ENCODE measurements around the gene SNX14. TPM values are rescaled to one million over a fixed set of nuclear protein-coding genes. Genes with fewer than 3 reads are reported as not detected.
"Not testable (repeated sequence)": the region's sequence is repeated elsewhere in the genome, so short reads cannot be mapped to it uniquely, and the experiment has no call there.

Gene SNX14, protein sequence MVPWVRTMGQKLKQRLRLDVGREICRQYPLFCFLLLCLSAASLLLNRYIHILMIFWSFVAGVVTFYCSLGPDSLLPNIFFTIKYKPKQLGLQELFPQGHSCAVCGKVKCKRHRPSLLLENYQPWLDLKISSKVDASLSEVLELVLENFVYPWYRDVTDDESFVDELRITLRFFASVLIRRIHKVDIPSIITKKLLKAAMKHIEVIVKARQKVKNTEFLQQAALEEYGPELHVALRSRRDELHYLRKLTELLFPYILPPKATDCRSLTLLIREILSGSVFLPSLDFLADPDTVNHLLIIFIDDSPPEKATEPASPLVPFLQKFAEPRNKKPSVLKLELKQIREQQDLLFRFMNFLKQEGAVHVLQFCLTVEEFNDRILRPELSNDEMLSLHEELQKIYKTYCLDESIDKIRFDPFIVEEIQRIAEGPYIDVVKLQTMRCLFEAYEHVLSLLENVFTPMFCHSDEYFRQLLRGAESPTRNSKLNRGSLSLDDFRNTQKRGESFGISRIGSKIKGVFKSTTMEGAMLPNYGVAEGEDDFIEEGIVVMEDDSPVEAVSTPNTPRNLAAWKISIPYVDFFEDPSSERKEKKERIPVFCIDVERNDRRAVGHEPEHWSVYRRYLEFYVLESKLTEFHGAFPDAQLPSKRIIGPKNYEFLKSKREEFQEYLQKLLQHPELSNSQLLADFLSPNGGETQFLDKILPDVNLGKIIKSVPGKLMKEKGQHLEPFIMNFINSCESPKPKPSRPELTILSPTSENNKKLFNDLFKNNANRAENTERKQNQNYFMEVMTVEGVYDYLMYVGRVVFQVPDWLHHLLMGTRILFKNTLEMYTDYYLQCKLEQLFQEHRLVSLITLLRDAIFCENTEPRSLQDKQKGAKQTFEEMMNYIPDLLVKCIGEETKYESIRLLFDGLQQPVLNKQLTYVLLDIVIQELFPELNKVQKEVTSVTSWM
- 10 to 100 TPM; 31.9 to 70.4 (median 46.0) TPM for polyA plus RNA-seq (ENCODE audit: insufficient read length in 10 of 10)
- long read RNA-seq, donor 1, partial matches to known transcripts = 0 of 5 reads
- long read RNA-seq, donor 1, other reads (novel, unspliced or antisense) = 0 of 5 reads
- long read RNA-seq, donor 2, partial matches to known transcripts = 0 of 4 reads
- long read RNA-seq, donor 2, other reads (novel, unspliced or antisense) = 0 of 4 reads
- long read RNA-seq, donor 3 = 0 reads
- long read RNA-seq, donor 4, partial matches to known transcripts = 0 of 2 reads
- long read RNA-seq, donor 4, other reads (novel, unspliced or antisense) = 0 of 2 reads
- long read RNA-seq, donor 5, partial matches to known transcripts = 0 of 4 reads
- long read RNA-seq, donor 5, other reads (novel, unspliced or antisense) = 0 of 4 reads
- long read RNA-seq, donor 6, partial matches to known transcripts = 0 of 6 reads
- long read RNA-seq, donor 6, other reads (novel, unspliced or antisense) = 0 of 6 reads
- long read RNA-seq, donor 7, partial matches to known transcripts = 0 of 8 reads
- long read RNA-seq, donor 7, other reads (novel, unspliced or antisense) = 0 of 8 reads
- long read RNA-seq, donor 8, partial matches to known transcripts = 0 of 3 reads
- long read RNA-seq, donor 8, other reads (novel, unspliced or antisense) = 0 of 3 reads
- long read RNA-seq, donor 9 = 0 reads

- DNase-seq = peak; percentile 92 to 98 (median 97)
Observed at GRCh38 chr6:85593438-85594196, at the start of gene SNX14. TSS of gene SNX14 (minus strand) at chr6:85593858. CDS start at chr6:85593718, 140 bp downstream.

- peak; percentile 99 to 100 (median 99) for DNase-seq
Observed at GRCh38 chr6:85642774-85643536, 49.3 kb upstream of the SNX14 start, which contains the start of gene SYNCRIP. TSS of gene SYNCRIP (minus strand) at chr6:85642886. CDS start at chr6:85641439, 1,447 bp downstream.

DNA sequence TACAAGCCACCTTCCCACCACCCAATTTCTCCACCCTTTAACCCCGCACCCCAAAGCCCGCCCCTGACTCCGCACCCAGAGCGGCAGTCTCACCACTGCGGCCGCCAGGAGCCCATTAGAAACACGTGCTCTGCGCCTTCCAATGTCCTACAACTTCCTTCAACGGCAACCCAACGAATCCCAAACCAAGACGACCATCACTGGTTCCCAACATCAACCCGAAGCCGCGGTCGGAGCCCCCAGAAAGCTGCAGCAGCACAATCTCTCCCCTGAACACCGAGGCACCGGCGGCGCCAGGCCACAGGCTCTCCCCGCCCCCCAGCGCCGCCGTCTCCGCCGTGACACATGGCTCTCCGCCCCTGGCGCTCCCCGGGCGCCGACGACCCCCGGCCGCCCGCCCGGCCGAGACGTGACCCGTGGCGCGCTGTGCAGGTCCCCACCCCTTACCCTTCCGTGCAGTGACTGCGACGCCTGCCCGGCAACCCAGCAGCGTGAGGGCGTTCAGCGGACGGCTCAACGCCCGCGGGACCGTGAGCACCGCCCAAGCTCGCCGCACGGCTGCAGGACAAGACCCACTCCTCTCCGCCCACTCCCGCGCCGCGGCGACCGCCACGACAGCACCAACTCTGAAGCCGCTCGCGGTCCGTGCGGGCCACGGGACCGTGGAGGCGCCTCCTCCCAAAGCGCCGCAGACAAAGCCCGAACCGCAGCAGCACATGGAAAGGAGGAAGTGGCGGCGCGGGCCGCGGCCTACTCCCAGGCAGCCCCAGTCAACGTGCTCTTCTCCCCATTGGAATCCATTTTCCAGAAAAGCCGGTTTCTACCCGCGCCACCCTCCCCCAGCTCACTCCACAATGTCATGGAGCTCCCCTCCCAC lies 48.5 kb upstream of the SNX14 start:
- peak; percentile 47 to 85 (median 61) for DNase-seq

DNA sequence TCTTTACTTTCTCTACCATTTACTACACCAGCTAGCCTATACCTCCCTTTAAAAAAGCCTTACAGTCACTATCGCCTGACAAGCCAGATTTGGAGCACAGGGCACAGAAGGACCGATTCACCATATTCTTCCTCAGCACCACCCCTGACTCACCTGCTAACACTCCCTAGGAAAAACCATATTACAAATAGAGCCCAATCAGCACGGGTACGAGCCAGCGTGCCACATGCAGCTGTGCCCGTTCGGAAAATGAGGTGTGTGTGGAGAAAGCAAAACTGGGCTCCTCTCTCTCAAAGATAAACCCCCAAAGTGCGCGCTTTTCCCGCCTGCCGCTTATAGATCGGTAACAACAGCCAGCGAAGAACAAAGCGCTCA lies 47.9 kb upstream of the SNX14 start:
- DNase-seq = no peak

DNA sequence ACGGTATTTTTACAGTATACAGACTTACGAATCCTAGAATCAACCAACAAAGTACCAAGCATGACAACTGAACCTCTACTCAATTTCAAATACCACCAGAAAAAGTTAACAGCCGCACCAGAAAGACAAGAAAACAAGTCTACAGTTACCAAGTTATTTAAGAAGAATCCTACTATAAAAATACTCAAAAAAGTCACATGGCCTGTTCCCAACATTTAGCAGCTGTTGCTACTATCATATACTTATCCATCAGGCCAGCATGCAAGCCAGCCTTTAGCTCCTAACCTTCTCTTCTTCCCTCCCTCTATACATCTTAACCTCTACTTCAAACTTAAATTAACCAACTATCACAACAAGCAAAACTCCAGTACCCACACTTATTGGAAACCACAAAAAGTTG lies 47.2 kb upstream of the SNX14 start:
- peak in 1 of 3 donors; percentile 36 for DNase-seq

- no peak for DNase-seq
Observed at GRCh38 chr6:85637579-85637978, 43.9 kb upstream of the SNX14 start.

DNA sequence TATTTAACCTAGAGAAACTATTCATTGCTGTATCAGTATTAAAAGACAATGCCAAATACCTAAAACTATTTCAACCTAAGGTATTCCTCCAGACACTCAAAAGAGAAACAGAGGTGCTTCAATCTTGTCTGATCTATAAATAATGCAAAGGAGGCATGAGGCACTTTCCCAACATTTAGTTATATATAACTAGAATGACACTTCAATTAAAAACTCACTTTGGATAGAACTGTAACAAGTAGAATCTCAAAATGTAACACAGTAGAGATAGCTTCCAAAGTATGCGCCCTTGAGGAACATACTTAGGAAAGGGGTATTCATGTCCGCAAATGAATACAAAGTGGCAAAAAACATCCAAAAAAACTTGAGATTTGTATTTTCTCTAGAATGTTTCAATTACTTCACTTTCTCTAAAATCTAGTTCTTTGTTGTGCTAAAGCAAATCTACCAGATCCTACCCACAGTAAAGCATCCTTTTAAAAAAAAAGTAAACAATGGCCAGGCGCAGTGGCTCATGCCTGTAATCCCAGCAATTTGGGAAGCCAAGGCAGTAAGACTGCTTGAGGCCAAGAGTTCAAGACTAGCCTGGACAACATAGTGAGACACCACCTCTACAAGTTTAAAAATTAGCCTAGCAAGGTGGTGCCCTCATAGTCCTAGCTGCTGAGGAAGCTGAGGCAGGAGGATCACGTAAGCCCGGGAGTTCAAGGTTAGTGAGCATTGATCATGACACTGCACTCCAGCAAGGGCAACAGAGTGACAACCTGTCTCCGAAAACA lies 38.7 kb upstream of the SNX14 start:
- no peak for DNase-seq

GRCh38 chr6:85631117-85631516 lies 37.5 kb upstream of the SNX14 start:
- not testable (repeated sequence) for DNase-seq

- DNase-seq = no peak
Observed at GRCh38 chr6:85628353-85628752, 34.7 kb upstream of the SNX14 start.

GRCh38 chr6:85620308-85620707 lies 26.6 kb upstream of the SNX14 start:
- DNase-seq = no peak

- DNase-seq = no peak
Observed at GRCh38 chr6:85614780-85615179, 21.1 kb upstream of the SNX14 start.

- no peak for DNase-seq
Observed at GRCh38 chr6:85612690-85613474, 19.2 kb upstream of the SNX14 start.

DNA sequence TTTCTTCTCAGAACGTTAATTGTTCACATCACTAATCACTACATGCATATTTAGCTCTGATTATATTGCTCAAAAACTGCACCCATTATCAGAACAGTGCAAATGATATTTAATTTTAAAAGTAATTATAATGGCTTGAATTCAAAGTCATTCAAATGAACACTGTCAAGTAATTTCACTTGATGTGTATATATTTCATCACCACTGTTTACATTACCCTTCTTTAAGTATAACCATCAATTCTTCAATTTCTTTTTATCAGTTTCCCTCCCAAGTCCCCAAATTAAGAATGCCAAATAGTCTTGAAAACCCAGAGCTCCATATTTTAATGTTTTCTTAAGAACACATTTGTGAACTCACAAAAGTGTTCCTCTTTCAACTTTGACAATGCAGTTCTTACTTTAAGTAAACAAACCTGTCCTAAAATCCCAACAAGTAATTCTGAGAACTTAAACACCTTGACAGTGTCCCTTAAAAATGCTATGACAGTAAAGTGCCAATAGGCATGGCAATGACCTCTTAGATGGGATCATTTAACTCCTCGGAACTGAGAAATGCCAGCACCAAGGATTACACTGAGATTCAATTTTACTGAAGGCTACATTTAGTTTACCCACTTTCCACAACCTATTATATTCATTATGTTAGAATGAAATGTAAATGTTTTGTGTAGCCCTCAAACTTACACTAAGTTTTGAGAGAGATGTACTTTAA lies 16.7 kb upstream of the SNX14 start:
- DNase-seq = no peak

- DNase-seq = no peak
Observed at GRCh38 chr6:85602100-85602499, 8.4 kb upstream of the SNX14 start.

DNA sequence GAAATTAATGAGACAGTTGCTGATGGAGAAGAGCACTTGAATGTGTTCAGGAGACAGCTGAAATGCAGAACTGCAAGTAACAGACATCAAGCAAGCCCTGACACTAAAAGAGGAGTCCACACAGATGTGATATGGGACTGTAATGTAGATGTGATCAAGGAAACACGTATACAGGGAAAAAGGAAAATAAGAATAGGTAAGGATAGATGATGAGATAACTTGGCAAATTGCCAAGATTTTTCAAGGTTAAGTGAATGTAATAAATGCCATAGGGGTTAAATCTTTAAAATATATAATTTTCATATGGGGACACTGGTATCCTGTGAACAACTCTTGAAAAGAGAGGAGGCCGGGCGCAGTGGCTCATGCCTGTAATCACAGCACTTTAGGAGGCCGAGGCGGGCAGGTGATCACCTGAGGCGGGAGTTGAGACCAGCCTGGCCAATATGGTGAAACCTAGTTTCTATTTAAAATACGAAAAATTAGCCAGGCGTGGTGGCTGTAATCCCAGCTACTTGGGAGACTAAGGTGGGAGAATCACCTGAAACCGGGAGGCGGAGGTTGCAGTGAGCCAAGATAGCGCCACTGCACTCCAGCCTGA lies 7.2 kb upstream of the SNX14 start:
- no peak for DNase-seq

All from muscle of back (tissue), 13 donors.